DMS 273 treated with DMSO at 0.1 percent for 48 hours (cell line): ENCODE measurements around the gene HS6ST2.
"Not testable (repeated sequence)": the region's sequence is repeated elsewhere in the genome, so short reads cannot be mapped to it uniquely, and the experiment has no call there.

ENCODE experiments used
- DNase-seq: peaks from one replicate; lab custom pipeline; 2025; lab: John Stamatoyannopoulos, UW

HS6ST2 gene

GRCh38 chrX:132940727-132941327 lies 17.6 kb downstream of the HS6ST2 start:
- no peak for DNase-seq

GRCh38 chrX:132933170-132933569 lies 25.3 kb downstream of the HS6ST2 start:
- DNase-seq = no peak

- DNase-seq = no peak
Observed at GRCh38 chrX:132924426-132924825, 34.0 kb downstream of the HS6ST2 start.

- no peak for DNase-seq
Observed at GRCh38 chrX:132918523-132918922, 39.9 kb downstream of the HS6ST2 start.

- DNase-seq = no peak
Observed at GRCh38 chrX:132916349-132916748, 42.1 kb downstream of the HS6ST2 start.

GRCh38 chrX:132909643-132910042 lies 48.8 kb downstream of the HS6ST2 start:
- no peak for DNase-seq

- no peak for DNase-seq
Observed at GRCh38 chrX:132908891-132909290, 49.5 kb downstream of the HS6ST2 start.

GRCh38 chrX:132900633-132901293 lies 57.7 kb downstream of the HS6ST2 start:
- no peak for DNase-seq

GRCh38 chrX:132887569-132887968 lies 70.9 kb downstream of the HS6ST2 start:
- DNase-seq = no peak

- DNase-seq = no peak
Observed at GRCh38 chrX:132883358-132883915, 75.0 kb downstream of the HS6ST2 start.

GRCh38 chrX:132880753-132881152 lies 77.7 kb downstream of the HS6ST2 start:
- DNase-seq = not testable (repeated sequence)

- DNase-seq = no peak
Observed at GRCh38 chrX:132877954-132878536, 80.4 kb downstream of the HS6ST2 start.

GRCh38 chrX:132876523-132877338 lies 81.7 kb downstream of the HS6ST2 start:
- no peak for DNase-seq

- DNase-seq = no peak
Observed at GRCh38 chrX:132875650-132876522, 82.5 kb downstream of the HS6ST2 start.

GRCh38 chrX:132862562-132862961 lies 95.9 kb downstream of the HS6ST2 start:
- DNase-seq = no peak

- DNase-seq = no peak
Observed at GRCh38 chrX:132861076-132861475, 97.4 kb downstream of the HS6ST2 start.

GRCh38 chrX:132860200-132860599 lies 98.2 kb downstream of the HS6ST2 start:
- no peak for DNase-seq

GRCh38 chrX:132858018-132858417 lies 100.4 kb downstream of the HS6ST2 start:
- DNase-seq = no peak

GRCh38 chrX:132855780-132856341 lies 102.6 kb downstream of the HS6ST2 start:
- DNase-seq = no peak

- no peak for DNase-seq
Observed at GRCh38 chrX:132853040-132853439, 105.4 kb downstream of the HS6ST2 start.
